ENCODE data around the gene ARHGEF16.
A peak's percentile ranks its signal among the peaks of the same experiment; 100 is the strongest.

Gene ARHGEF16

GRCh38 chr1:3453891-3454810, at the start of gene ARHGEF16:
TSS of gene ARHGEF16 (plus strand) at chr1:3454665. CDS start at chr1:3463085, 8,420 bp downstream.
- peak; percentile 52 for DNase-seq (ENCODE audit: low read depth)

GRCh38 chr1:3404801-3405200, 49.7 kb upstream of the ARHGEF16 start:
- DNase-seq (ENCODE audit: low read depth), result no peak

DNA sequence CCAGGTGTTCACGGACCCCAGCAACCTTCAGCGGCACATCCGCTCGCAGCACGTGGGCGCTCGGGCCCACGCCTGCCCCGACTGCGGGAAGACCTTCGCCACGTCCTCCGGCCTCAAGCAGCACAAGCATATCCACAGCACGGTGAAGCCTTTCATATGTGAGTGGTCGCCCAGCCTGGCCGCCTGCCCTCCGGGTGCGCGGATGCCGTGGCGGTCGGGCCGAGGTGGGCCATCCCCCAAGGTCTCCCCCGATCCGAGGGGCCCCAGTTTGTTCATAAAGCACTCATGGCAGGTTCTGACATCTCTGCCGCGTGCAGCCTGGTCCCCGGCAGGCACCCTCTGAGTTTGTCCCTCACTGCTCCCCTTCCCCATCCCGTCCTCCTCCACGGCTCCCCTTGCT, 49.0 kb upstream of the ARHGEF16 start:
- no peak for DNase-seq (ENCODE audit: low read depth)

GRCh38 chr1:3405974-3406867, 48.2 kb upstream of the ARHGEF16 start:
- DNase-seq (ENCODE audit: low read depth), result no peak

GRCh38 chr1:3407021-3407420, 47.4 kb upstream of the ARHGEF16 start:
- no peak for DNase-seq (ENCODE audit: low read depth)

DNA sequence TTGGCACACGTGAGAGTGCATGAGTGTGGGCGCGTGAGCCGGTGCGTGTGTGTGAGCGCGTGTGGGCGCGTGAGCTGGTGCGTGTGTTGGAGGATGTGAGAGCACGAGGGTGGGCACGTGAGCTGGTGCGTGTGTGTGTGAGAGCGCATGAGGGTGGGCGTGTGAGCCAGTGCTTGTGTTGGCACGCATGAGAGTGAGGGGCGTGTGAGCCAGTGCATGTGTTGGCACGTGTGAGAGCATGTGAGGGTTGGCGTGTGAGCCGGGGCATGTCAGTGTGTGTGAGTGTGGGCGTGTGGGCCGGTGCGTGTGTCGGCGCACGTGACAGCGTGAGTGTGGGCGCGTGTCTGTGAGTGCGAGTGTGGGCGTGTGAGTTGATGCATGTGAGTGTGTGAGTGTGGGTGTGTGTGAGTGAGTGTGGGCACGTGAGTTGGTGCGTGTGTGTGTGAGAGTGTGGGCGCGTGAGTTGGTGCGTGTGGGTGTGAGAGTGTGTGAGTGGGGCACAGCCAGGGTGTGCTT, 45.7 kb upstream of the ARHGEF16 start:
- no peak for DNase-seq (ENCODE audit: low read depth)

DNA sequence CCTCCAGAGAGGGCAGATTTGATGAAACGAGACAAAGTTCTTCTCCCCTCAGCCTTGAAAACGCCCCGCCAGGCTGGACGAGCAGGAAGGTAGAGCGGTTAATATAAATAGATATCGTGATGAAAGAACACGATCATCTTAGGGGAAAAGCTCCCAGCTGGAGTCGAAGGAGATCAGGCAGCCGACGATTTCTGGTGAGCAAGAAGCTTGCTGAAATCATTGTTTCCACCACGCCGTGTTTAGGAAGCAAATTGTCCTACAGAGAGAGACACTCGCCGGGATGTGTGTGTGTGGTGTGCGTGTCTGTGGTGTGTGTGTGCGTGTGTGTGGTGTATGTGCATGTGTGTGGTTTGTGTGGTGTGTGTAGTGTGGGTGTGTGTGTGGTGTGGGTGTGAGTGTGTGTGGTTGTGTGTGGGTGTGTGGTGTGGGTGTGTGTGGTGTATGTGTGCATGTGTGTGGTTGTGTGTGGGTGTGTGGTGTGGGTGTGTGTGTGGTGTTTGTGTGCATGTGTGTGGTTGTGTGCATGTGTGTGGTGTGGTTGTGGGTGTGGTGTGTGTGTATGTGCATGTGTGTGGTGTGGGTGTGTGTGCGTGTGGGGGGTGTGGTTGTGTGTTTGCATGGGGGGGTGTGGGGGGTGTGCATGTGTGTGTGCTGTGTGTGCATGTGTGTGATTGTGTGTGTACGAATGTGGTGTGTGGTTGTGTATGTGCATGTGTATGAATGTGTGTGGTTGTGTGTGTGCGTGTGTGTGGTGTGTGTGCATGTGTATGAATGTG, 44.9 kb upstream of the ARHGEF16 start:
- no peak for DNase-seq (ENCODE audit: low read depth)

DNA sequence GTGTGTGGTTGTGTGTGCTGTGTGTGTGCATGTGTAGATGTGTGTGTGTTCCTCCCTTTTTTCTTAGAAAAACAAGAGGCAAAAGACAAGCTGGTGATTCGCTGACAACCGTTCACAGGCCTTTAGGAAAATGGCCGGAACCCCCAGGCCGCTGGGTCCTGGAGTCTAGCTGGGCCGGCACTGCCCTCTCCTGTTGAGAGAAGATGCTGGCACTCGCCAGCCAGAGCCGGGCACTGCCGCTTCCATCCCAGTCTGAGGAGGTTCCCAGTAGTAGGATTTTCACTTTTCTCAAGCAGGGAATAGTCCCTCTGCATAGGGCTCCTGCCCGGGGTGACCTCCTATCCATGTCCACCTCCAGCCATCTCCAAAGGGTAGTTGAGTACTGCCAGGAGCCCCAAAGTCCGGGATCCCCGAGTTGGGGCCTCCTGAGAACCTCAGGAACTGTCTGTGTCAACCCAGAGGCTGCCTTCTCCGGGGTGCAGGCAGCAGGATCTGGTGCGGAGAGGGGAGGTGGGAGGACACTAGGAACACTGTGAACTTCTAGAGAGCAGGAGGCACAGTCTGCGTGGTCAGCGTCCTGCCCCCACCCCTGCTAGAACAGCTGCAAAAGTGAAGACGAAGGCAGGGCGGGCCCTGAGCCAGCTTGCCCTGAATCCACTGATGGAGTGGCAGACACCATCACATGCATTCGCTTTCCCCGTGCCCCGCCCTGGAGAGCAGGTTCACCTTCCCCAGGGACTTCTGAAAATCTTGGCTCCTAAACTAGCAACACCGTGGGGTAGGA, 44.1 kb upstream of the ARHGEF16 start:
- DNase-seq (ENCODE audit: low read depth), result peak; percentile 55

GRCh38 chr1:3411806-3412205, 42.7 kb upstream of the ARHGEF16 start:
- no peak for DNase-seq (ENCODE audit: low read depth)

DNA sequence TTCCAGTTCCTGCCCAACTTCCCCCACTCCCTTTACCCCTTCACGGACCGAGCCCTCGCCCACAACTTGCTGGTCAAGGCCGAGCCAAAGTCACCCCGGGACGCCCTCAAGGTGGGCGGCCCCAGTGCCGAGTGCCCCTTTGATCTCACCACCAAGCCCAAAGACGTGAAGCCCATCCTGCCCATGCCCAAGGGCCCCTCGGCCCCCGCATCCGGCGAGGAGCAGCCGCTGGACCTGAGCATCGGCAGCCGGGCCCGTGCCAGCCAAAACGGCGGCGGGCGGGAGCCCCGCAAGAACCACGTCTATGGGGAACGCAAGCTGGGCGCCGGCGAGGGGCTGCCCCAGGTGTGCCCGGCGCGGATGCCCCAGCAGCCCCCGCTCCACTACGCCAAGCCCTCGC, 42.1 kb upstream of the ARHGEF16 start:
- DNase-seq (ENCODE audit: low read depth), result no peak

DNA sequence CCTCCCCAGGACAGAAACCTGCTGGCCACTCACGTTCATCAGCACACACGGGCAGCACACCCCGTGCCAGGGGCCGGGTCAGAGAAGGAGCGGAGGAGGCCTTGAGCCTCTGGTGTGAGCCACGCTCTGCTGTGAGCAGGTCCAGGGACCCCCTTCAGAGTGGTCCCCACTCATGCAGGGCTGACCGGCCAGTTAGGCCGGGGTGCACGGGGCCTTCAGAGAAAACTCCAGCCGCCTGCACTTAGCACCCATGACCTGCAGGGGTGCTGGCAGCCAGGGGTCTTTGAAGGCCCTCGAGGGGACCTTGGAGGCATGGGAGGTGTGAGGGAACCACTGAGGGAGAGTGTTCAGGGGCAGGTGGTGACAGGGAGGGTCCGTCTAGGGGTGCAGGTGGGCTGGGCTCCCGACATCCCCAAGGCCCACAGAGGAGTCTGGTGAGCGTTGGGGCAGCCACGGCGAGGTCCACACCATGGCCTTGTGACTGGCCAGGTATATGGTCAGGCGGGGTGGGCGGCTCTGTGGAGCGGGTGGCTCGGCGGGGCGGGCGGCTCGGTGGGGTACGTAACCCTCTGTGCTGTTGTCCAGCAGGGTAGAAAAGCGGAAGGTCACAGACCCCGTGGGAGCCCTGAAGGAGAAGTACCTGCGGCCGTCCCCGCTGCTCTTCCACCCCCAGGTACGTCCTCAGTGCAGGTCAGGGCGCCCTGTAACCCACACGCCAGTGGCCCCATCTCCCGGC, 40.3 kb upstream of the ARHGEF16 start:
- no peak for DNase-seq (ENCODE audit: low read depth)

GRCh38 chr1:3415260-3416090, 39.0 kb upstream of the ARHGEF16 start:
- no peak for DNase-seq (ENCODE audit: low read depth)

GRCh38 chr1:3417082-3417739, 37.3 kb upstream of the ARHGEF16 start:
- no peak for DNase-seq (ENCODE audit: low read depth)

- no peak for DNase-seq (ENCODE audit: low read depth)
These were observed 36.5 kb upstream of the ARHGEF16 start for GRCh38 chr1:3417934-3418333.

DNA sequence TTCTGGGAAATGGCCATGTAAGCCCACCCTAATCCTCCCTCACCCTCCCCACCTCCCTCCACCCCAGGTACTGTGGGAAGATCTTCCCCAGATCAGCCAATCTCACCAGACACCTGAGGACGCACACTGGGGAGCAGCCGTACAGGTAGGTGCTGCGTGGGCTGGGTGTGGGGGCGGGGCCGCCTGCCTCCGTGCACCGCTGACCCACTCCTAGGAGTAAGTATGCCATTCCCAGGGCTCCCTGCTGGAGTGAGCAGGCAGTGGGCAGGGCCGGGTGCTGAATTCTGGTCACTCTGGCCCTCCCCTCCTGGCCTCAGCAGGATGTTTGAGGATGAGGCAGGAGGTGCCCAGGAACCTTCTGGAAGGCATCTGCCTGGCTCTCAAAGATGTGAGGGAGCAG, 35.9 kb upstream of the ARHGEF16 start:
- no peak for DNase-seq (ENCODE audit: low read depth)

- DNase-seq (ENCODE audit: low read depth), result no peak
These were observed 34.9 kb upstream of the ARHGEF16 start for GRCh38 chr1:3419415-3420204.

DNA sequence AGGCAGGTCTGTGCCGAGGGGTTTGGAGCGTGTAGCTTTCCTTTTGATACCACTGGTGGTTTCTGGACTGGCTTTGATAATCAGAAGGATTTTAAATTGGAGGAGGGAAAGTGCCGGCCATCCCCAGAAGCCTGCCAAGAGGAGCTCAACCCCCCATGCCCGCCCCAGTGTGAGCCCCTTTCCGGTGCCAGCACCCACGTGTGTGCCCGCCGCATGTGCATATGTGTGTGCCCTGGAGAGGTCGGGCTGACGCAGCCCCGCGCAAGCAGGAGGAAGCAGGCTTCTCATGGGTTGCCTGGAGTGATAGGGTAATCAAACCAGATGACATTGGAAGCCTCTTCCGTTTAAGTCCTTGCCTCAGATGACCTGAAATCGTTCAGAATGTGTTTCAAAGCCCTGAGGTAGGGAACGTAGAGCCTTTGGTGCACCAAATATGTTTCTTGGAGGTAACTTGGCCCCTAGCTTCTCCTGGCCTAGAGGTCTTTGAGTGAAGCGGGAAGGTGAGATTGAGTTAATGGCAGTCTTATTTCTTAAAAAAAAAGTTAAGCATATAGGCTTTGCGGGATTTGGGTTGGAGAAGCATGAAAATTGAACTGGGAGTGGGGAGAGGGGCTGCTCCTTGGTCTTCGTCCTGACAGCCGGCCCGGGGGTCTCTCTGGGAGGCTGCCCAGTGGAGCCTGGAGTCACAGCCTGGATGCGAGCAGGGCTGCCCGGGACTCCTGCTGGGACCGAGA, 34.1 kb upstream of the ARHGEF16 start:
- no peak for DNase-seq (ENCODE audit: low read depth)

All from EH (cell line).